Activated T-cell treated with anti-CD3 and anti-CD28 coated beads, Interleukin-2, amount 50 U/mL, for 4 hours (primary cell): ENCODE results near the gene LRRIQ4. TPM values are rescaled to one million over a fixed set of nuclear protein-coding genes. Genes with fewer than 3 reads are reported as not detected.

ENCODE experiments used
- ATAC-seq, 2 donors: fragments of 200-7000 bp; cut with Tn5 transposase; one replicate each; pipeline ENCODE4 v1.10.0; 2021
- DNase-seq: peaks from one replicate; pipeline ENCODE4 v3.0.0-alpha.2; 2020
- H3K27me3 Mint-ChIP-seq: one replicate; pipeline ENCODE4 v1.8.0; 2021; ENCODE audit warnings: low read depth, mixed read lengths
- H3K36me3 Mint-ChIP-seq: one replicate; pipeline ENCODE4 v1.8.0; 2022; ENCODE audit warnings: mixed read lengths; ENCODE audit not compliant: insufficient read depth
- H3K4me1 Mint-ChIP-seq: one replicate; pipeline ENCODE4 v1.8.0; 2021; ENCODE audit warnings: low read depth, mixed read lengths
- H3K4me3 Mint-ChIP-seq: one replicate; pipeline ENCODE4 v1.8.0; 2021; ENCODE audit warnings: mild to moderate bottlenecking, moderate library complexity, mixed read lengths
- H3K9me3 Mint-ChIP-seq: one replicate; pipeline ENCODE4 v1.8.0; 2021; ENCODE audit warnings: mixed read lengths
- total RNA-seq, 3 donors: library from RNA; stranded (reverse); gene quantifications; one replicate each; pipeline ENCODE4 v1.2.1, GENCODE V29; 2021

The LRRIQ4 gene
- total RNA-seq: not detected

DNA sequence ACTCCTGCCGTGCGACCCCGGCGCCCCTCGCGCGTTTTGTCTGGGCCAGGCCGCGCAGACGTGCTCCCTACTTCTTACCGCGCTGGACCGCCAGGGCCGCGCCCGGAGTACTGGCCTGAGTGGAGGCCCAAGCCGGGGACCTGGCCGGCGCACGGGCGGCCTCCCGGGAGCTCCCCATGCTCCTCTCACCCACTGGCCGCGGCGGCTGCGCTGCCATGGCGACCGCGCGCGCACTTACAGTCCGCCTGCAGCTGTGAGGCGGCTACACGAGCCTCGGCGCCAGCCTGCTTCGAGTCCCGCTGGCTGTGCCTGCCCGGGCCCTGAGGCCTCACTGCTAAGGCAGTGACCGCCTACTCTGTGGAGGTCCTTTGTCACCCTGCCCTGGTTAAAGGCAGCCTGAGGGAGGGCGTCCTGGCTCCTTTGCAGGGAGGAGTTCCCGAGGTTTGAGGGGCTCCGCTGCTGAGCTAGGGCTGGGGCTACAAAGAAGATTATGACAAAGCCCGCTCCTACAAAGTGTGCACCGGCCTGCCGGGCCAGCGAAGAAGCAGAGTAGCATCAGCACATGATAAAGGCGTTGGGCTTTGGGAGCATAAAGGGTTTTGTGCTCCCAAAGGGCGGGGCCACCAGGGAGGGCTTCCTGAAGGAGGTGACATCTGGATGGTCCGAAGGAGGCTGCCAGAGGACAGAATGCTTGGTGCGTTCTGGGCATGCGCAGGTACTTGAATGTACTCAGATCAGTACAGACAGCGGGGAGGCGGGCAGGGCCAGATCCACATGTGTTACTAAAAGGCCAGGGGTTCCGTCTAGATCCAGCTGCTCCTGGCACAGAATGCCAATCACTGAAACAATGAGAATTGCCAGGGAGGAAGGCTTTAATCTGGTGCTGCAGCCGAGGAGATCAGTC lies at the start of gene LRRIQ4, which contains the start of gene LRRC34:
Gene LRRIQ4 (plus strand): TSS at position 539 of the 904 bp plus-strand sequence. CDS start 9,052 bp downstream, outside the sequence.
Gene LRRC34 (minus strand): TSS at position 573 of the 904 bp plus-strand sequence. CDS start 356 bp downstream, at position 217.
- Mint-ChIP-seq H3K4me3 (peak within 1 kb of the TSS; percentile 78), H3K9me3 (peaks cover 13% of the 10 kb centered on the region), H3K4me1 (peaks cover 26% of the 10 kb centered on the region), H3K36me3 (no peaks in the 10 kb centered on the region), H3K27me3 (peaks cover 10% of the 10 kb centered on the region)
- DNase-seq (peak; percentile 58), ATAC-seq (peak; percentile 71 to 78)

DNA sequence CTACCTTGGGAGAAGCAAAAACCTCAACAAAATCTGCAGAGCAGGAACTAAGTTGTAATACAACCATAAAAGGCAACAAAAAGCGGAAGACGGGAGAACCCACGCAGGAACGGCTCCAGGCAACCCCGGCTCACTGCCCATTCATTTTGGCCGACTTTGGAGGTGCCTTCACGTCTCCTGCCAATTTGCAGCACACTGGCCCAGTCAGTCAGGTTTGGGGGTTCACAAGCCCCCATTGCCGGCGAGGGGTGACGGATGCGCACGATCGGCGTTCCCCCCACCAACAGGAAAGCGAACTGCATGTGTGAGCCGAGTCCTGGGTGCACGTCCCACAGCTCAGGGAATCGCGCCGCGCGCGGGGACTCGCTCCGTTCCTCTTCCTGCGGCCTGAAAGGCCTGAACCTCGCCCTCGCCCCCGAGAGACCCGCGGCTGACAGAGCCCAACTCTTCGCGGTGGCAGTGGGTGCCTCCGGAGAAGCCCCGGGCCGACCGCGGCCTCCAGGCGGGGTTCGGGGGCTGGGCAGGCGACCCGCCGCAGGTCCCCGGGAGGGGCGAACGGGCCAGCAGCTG lies 48.3 kb upstream of the LRRIQ4 start:
- Mint-ChIP-seq H3K27me3 (no peaks in the 10 kb centered on the region), H3K9me3 (peaks cover 6% of the 10 kb centered on the region), H3K4me1 (peaks cover 26% of the 10 kb centered on the region), H3K36me3 (no peaks in the 10 kb centered on the region), H3K4me3 (peak overlapping the region; percentile 95)
- ATAC-seq: peak; percentile 46 to 49
- peak; percentile 48 for DNase-seq

- Mint-ChIP-seq H3K4me3 (peak within 1 kb of the TSS; percentile 95), H3K9me3 (peaks cover 6% of the 10 kb centered on the region), H3K36me3 (no peaks in the 10 kb centered on the region), H3K27me3 (no peaks in the 10 kb centered on the region), H3K4me1 (peaks cover 25% of the 10 kb centered on the region)
- peak; percentile 91 to 92 for ATAC-seq
- DNase-seq: peak; percentile 90
Observed at GRCh38 chr3:169764882-169765612, 47.6 kb upstream of the LRRIQ4 start, which contains the start of gene TERC. Gene TERC (minus strand): TSS chr3:169765060.

- ATAC-seq: peak; percentile 15 to 19
- Mint-ChIP-seq H3K4me1 (peaks cover 23% of the 10 kb centered on the region), H3K9me3 (peaks cover 6% of the 10 kb centered on the region), H3K36me3 (peaks cover 2% of the 10 kb centered on the region), H3K4me3 (peak within 1 kb of the TSS; percentile 86), H3K27me3 (no peaks in the 10 kb centered on the region)
- DNase-seq: peak; percentile 54
Observed at GRCh38 chr3:169769287-169770181, 43.1 kb upstream of the LRRIQ4 start, which contains the start of gene ACTRT3. Gene ACTRT3 (minus strand): TSS chr3:169769561. CDS start chr3:169769520, 41 bp downstream.

DNA sequence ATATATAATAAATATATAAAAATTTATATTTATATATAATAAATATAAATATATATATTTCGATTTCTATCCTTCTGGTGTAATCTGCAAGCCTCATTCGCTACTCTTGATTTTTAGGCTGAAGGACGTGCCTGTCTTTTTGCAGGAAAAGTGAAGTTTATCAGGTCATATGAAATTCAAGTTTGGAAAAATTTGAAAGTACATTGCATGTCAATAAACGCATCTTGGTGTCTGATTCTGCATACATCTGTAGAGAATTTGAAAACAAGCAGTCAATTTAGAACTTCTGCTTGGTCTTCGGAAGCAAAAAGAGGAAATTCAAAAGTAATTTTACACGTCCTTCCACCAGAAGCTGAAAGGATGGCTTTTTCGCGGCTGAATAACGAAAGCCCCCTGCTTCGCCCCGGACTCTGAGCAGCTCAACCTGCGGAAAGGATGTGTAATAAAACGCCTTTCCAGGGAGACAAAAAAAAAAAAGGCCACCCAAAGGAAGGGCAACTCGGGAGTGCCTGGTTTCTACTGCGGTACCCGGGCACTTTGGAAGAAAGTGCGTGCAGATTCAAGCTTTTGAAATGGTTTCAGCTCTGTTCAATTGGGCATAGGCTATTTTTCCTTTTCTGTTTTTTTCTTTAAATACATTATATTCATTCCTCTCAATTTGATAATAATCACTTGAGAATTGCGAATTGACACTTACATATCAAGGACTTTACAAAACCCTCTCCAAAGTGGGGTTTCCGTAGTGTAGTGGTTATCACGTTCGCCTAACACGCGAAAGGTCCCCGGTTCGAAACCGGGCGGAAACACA lies 41.0 kb upstream of the LRRIQ4 start:
- no peaks in the 10 kb centered on the region for H3K9me3 Mint-ChIP-seq
- no peaks in the 10 kb centered on the region for H3K27me3 Mint-ChIP-seq
- DNase-seq: peak; percentile 52
- H3K36me3 Mint-ChIP-seq: peaks cover 13% of the 10 kb centered on the region
- no peak for ATAC-seq
- H3K4me1 Mint-ChIP-seq: peaks cover 32% of the 10 kb centered on the region
- H3K4me3 Mint-ChIP-seq: peak overlapping the region; percentile 100

- H3K27me3 Mint-ChIP-seq: no peaks in the 10 kb centered on the region
- H3K9me3 Mint-ChIP-seq: no peaks in the 10 kb centered on the region
- H3K4me3 Mint-ChIP-seq: peak overlapping the region; percentile 100
- ATAC-seq (peak; percentile 17 to 28), DNase-seq (no peak)
- H3K4me1 Mint-ChIP-seq: peaks cover 37% of the 10 kb centered on the region
- peaks cover 18% of the 10 kb centered on the region for H3K36me3 Mint-ChIP-seq
Observed at GRCh38 chr3:169772305-169772896, 40.3 kb upstream of the LRRIQ4 start.

- Mint-ChIP-seq H3K4me3 (peak within 1 kb of the TSS; percentile 100), H3K36me3 (peaks cover 23% of the 10 kb centered on the region), H3K9me3 (no peaks in the 10 kb centered on the region), H3K27me3 (no peaks in the 10 kb centered on the region), H3K4me1 (peaks cover 42% of the 10 kb centered on the region)
- ATAC-seq: peak; percentile 86 to 89
- DNase-seq: peak; percentile 90
Observed at GRCh38 chr3:169772897-169773816, 39.5 kb upstream of the LRRIQ4 start, which contains the start of gene MYNN. Gene MYNN (plus strand): TSS chr3:169773396. CDS start chr3:169774296, 900 bp downstream.

- no peak for ATAC-seq
- Mint-ChIP-seq H3K36me3 (peaks cover 30% of the 10 kb centered on the region), H3K4me3 (peak overlapping the region; percentile 100), H3K27me3 (no peaks in the 10 kb centered on the region), H3K9me3 (no peaks in the 10 kb centered on the region), H3K4me1 (peaks cover 48% of the 10 kb centered on the region)
- DNase-seq: no peak
Observed at GRCh38 chr3:169774186-169774585, 38.5 kb upstream of the LRRIQ4 start.

DNA sequence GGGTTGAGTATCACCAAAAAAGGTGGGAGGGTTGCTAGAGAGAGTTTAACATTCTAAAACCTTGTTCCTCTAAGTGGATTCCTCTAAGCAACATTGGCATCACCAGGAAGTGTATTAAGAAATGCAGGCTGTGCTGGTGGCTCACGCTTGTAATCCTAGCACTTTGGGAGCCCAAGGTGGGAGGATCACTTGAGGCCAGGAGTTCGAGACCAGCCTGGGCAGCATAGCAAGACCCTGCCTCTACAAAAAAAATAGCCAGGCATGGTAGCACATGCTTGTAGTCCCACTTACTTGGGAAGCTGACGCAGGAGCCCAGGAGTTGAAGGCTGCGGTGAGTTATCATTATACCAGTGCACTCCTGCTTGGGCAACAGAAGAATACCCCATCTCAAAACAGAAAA lies 34.8 kb upstream of the LRRIQ4 start:
- ATAC-seq: no peak
- Mint-ChIP-seq H3K36me3 (peaks cover 52% of the 10 kb centered on the region), H3K27me3 (no peaks in the 10 kb centered on the region)

DNA sequence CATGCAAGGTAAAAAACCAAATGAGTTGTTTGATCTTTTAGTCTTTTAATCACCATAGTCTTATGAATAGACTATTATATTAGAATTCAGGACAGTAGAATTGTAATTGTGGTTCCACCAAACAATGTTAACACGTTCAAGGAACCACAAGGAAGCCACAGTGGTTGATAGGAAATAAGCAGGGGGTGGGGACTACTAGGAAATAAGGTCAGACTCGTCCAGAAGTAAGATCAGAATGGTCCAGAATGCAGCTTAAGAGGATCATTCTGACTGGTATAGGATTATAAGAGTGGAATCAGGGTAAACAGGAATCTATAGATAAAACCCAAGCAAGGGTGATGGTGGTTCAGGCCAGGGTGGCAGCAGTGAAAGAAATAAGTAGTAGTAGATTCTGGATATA lies 31.9 kb upstream of the LRRIQ4 start:
- DNase-seq (no peak), ATAC-seq (no peak)
- Mint-ChIP-seq H3K9me3 (no peaks in the 10 kb centered on the region), H3K27me3 (no peaks in the 10 kb centered on the region), H3K36me3 (peaks cover 47% of the 10 kb centered on the region), H3K4me1 (peaks cover 41% of the 10 kb centered on the region), H3K4me3 (no peak overlapping the region)

More for the DNA sequence above, 34.8 kb upstream of the LRRIQ4 start:
- Mint-ChIP-seq H3K4me1 (peaks cover 60% of the 10 kb centered on the region), H3K4me3 (no peak overlapping the region), H3K9me3 (no peaks in the 10 kb centered on the region)
- no peak for DNase-seq

- DNase-seq: no peak
- ATAC-seq: no peak
- Mint-ChIP-seq H3K27me3 (no peaks in the 10 kb centered on the region), H3K9me3 (no peaks in the 10 kb centered on the region), H3K36me3 (peaks cover 47% of the 10 kb centered on the region), H3K4me1 (peaks cover 38% of the 10 kb centered on the region), H3K4me3 (no peak overlapping the region)
Observed at GRCh38 chr3:169781209-169781855, 31.3 kb upstream of the LRRIQ4 start.
